Activated CD4-positive, alpha-beta T cell treated with anti-CD3 and anti-CD28 coated beads, Interleukin-2, amount 10 ng/mL, durations not matched to agents 24 days and 14 days (primary cell): ENCODE data around the gene NEBL. TPM values are rescaled to one million over a fixed set of nuclear protein-coding genes. Genes with fewer than 3 reads are reported as not detected.

ENCODE experiments used
- DNase-seq: peaks from one replicate; pipeline ENCODE4 v3.0.0; 2022
- H3K27ac Mint-ChIP-seq: one replicate; pipeline ENCODE4 v1.8.0; 2022; ENCODE audit warnings: mild to moderate bottlenecking, mixed read lengths
- H3K27me3 Mint-ChIP-seq: one replicate; pipeline ENCODE4 v1.8.0; 2022; ENCODE audit warnings: mixed read lengths
- H3K36me3 Mint-ChIP-seq: one replicate; pipeline ENCODE4 v1.8.0; 2022; ENCODE audit warnings: low read depth, mild to moderate bottlenecking, mixed read lengths
- H3K4me1 Mint-ChIP-seq: one replicate; pipeline ENCODE4 v1.8.0; 2021; ENCODE audit warnings: mixed read lengths
- H3K4me3 Mint-ChIP-seq: one replicate; pipeline ENCODE4 v1.8.0; 2022; ENCODE audit warnings: mild to moderate bottlenecking, moderate library complexity, mixed read lengths
- H3K9me3 Mint-ChIP-seq: one replicate; pipeline ENCODE4 v1.8.0; 2021; ENCODE audit warnings: mixed read lengths
- intact Hi-C: fragments of 100-400 bp; cut with micrococcal nuclease; formaldehyde crosslinking; loops from one replicate; pipeline ENCODE4 v1.15.1; 2023
- total RNA-seq: library from RNA; stranded (reverse); gene quantifications from 2 replicates; pipeline ENCODE4 v1.2.3, GENCODE V29; 2022

NEBL gene
- total RNA-seq, 1 donor from 2014 or later: 0.42 TPM

DNA sequence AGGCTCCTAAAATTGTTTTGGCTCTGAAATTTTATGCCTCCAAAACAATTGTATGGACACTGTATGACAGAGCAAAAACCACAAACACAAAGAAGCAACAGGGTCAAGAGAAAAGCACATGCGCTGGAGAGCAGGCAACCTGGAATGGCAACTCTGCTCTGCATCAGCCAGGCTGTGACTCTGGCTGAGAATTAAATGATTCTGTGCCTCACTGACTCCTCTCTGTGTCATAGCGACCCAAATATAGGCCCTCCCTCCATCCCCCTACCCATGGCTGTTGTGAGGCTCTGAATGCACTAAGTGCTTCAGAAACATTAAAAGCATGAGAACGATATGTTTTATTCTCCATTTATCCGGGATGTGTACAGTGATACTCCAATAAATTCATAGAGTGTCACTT lies 24.9 kb upstream of the NEBL start:
- no peak for DNase-seq
- no peak overlapping the region for H3K27ac Mint-ChIP-seq
- H3K4me3 Mint-ChIP-seq: no peak overlapping the region
- H3K4me1 Mint-ChIP-seq: no peaks in the 10 kb centered on the region
- H3K27me3 Mint-ChIP-seq: no peaks in the 10 kb centered on the region
- no peaks in the 10 kb centered on the region for H3K9me3 Mint-ChIP-seq
- intact Hi-C loops: no loop called here
- no peaks in the 10 kb centered on the region for H3K36me3 Mint-ChIP-seq

- Mint-ChIP-seq H3K4me3 (no peak overlapping the region), H3K4me1 (no peaks in the 10 kb centered on the region), H3K9me3 (no peaks in the 10 kb centered on the region), H3K27ac (no peak overlapping the region), H3K36me3 (no peaks in the 10 kb centered on the region), H3K27me3 (no peaks in the 10 kb centered on the region)
- DNase-seq: no peak
- intact Hi-C loops: no loop called here
Observed at GRCh38 chr10:20920061-20920460, 22.9 kb upstream of the NEBL start.

DNA sequence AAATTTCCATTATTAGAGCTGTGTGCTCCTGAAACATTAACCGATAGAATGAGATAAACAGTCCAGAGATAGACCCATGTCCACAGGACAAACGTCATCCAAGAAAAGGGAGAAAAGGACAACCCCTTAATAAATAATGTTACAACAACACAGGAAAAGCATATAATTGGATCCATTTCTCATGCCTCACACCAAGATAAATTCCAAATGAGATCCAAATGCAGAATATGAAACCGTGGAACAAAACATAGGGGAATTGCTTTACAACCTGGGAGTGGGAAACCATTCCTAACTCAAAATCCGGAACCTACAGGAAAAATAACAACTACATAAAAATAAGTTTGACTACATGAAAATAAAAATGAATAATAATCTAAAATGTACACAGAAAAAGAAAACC lies 22.4 kb upstream of the NEBL start:
- no peak for DNase-seq
- Mint-ChIP-seq H3K27ac (no peak overlapping the region), H3K9me3 (no peaks in the 10 kb centered on the region), H3K36me3 (no peaks in the 10 kb centered on the region), H3K27me3 (no peaks in the 10 kb centered on the region), H3K4me1 (no peaks in the 10 kb centered on the region), H3K4me3 (no peak overlapping the region)
- intact Hi-C loops: no loop called here

DNA sequence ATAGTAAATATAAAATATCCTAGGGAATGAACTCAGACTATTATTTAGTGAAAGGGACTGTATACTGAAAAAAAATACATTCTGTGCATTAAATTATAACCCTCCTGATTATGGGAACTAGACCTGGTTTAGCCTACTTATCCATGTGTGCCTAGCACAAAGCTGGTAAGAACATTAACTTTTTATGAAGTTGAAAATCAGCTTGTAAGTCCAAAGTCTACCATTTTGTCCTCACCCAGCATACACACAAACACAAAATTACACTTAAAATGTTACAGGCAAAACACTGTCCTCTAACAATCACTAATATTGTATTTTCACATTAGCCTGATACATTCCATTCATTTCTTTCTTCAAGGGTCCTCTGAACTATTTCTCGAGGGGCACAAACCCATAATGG lies 19.9 kb upstream of the NEBL start:
- H3K27me3 Mint-ChIP-seq: no peaks in the 10 kb centered on the region
- H3K4me1 Mint-ChIP-seq: no peaks in the 10 kb centered on the region
- no peaks in the 10 kb centered on the region for H3K36me3 Mint-ChIP-seq

GRCh38 chr10:20912969-20913368 lies 15.9 kb upstream of the NEBL start:
- Mint-ChIP-seq H3K27ac (no peak overlapping the region), H3K36me3 (no peaks in the 10 kb centered on the region), H3K27me3 (no peaks in the 10 kb centered on the region), H3K4me1 (no peaks in the 10 kb centered on the region), H3K9me3 (no peaks in the 10 kb centered on the region), H3K4me3 (no peak overlapping the region)
- DNase-seq: no peak
- intact Hi-C loops: no loop called here

More for the DNA sequence above, 19.9 kb upstream of the NEBL start:
- H3K27ac Mint-ChIP-seq: no peak overlapping the region
- intact Hi-C loops: no loop called here
- no peaks in the 10 kb centered on the region for H3K9me3 Mint-ChIP-seq
- no peak for DNase-seq
- no peak overlapping the region for H3K4me3 Mint-ChIP-seq

DNA sequence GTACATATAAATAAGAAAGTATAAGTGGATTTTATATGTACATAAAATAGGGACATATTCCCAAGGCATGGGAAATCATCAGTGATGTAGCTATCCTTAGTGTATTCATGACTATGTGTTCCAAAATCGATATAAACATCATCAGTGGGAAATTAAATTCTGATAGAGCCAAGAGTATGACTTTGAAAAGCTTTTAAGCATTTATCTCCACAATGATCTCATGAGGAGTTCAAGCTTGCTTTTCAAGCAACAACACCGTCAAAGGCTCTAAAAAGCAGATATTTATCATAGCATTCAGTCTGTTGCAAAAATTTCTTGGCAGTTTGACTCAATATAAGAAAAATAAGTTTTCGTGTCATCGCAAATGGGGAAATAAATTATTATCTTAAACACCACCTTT lies 14.5 kb upstream of the NEBL start:
- Mint-ChIP-seq H3K36me3 (no peaks in the 10 kb centered on the region), H3K4me1 (no peaks in the 10 kb centered on the region), H3K27me3 (no peaks in the 10 kb centered on the region), H3K9me3 (no peaks in the 10 kb centered on the region), H3K27ac (no peak overlapping the region), H3K4me3 (no peak overlapping the region)
- intact Hi-C loops: no loop called here
- DNase-seq: no peak

DNA sequence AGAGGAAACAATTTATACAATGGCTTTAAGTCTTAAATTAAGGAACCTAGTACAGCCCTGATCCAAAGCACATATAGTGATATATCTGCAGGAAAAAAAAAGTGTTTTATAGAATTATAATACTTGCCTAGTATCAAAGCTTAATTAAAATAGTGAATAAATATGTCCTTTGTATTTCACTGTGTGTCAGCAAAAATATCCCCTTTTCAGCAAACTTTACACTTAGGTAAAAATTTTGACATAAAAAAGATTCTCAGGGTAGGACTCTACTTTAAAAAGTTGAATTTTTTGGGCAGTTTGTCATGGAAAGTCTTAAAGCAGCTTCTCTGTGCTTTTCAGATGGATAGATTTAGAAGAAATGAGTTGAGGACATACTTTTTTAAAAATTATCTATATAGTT lies 12.7 kb upstream of the NEBL start:
- Mint-ChIP-seq H3K27ac (no peak overlapping the region), H3K36me3 (no peaks in the 10 kb centered on the region), H3K9me3 (no peaks in the 10 kb centered on the region), H3K27me3 (no peaks in the 10 kb centered on the region), H3K4me3 (no peak overlapping the region), H3K4me1 (no peaks in the 10 kb centered on the region)
- intact Hi-C loops: no loop called here
- DNase-seq: no peak

DNA sequence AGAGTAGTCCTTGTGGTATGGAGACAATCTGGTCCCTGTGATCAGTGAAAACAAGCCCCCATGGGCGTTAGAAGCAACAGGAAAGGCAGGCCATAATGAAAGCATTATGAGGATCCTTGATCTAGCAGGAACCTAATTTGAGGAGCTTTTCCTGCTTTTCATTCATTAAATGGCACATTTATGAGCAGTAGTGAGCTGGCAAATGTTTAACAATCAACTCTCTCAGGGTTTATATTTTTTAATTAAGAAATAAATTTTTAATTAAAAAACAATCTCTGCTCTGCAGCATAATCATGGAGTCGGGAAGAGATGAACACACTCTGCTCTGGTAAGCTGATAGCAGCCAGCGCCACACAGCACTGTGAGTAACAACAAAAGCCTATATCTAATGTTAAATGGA lies 11.3 kb upstream of the NEBL start:
- intact Hi-C loops: no loop called here
- no peaks in the 10 kb centered on the region for H3K27me3 Mint-ChIP-seq
- no peaks in the 10 kb centered on the region for H3K4me1 Mint-ChIP-seq
- no peaks in the 10 kb centered on the region for H3K9me3 Mint-ChIP-seq
- no peak overlapping the region for H3K27ac Mint-ChIP-seq
- no peaks in the 10 kb centered on the region for H3K36me3 Mint-ChIP-seq
- no peak overlapping the region for H3K4me3 Mint-ChIP-seq
- DNase-seq: no peak

DNA sequence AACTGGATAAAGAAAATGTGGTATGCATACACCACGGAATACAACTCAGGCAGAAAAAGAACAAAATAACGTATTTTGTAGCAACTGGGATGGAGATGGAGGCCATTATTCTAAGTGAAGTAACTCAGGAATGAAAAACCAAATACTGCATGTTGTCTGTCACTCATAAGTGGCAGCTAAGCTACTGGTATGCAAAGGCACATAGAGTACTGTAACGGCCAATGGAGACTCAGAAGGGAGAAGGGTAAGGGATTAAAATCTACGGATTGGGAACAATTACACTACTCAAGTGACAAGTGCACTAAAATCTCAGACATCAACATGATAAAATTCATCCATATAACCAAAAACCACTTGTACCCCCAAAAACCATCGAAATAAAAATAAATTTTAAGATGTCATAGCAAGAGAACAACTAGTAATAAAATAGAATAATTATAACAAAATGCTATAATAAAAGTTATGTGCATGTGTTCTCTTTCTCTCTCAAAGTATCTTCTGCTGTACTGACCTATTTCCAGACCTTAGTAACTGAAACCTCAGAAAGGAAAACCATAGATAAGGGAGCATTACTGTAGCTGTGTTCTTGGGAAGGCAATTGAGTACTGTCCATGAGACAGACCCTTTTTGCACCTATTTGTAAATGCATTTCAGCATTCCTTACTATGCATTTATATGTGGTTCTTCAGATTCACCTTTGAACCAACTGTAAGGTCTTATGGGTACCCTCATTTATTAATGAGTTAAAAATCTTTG lies 6.7 kb upstream of the NEBL start:
- Mint-ChIP-seq H3K4me3 (no peak overlapping the region), H3K36me3 (no peaks in the 10 kb centered on the region), H3K4me1 (no peaks in the 10 kb centered on the region), H3K27me3 (no peaks in the 10 kb centered on the region), H3K9me3 (no peaks in the 10 kb centered on the region), H3K27ac (no peak overlapping the region)
- intact Hi-C loops: no loop called here
- no peak for DNase-seq

GRCh38 chr10:20901110-20901509 lies 4.0 kb upstream of the NEBL start:
- intact Hi-C loops: no loop called here
- Mint-ChIP-seq H3K4me1 (no peaks in the 10 kb centered on the region), H3K9me3 (no peaks in the 10 kb centered on the region), H3K36me3 (no peaks in the 10 kb centered on the region), H3K27ac (no peak overlapping the region), H3K27me3 (no peaks in the 10 kb centered on the region), H3K4me3 (no peak overlapping the region)
- no peak for DNase-seq

DNA sequence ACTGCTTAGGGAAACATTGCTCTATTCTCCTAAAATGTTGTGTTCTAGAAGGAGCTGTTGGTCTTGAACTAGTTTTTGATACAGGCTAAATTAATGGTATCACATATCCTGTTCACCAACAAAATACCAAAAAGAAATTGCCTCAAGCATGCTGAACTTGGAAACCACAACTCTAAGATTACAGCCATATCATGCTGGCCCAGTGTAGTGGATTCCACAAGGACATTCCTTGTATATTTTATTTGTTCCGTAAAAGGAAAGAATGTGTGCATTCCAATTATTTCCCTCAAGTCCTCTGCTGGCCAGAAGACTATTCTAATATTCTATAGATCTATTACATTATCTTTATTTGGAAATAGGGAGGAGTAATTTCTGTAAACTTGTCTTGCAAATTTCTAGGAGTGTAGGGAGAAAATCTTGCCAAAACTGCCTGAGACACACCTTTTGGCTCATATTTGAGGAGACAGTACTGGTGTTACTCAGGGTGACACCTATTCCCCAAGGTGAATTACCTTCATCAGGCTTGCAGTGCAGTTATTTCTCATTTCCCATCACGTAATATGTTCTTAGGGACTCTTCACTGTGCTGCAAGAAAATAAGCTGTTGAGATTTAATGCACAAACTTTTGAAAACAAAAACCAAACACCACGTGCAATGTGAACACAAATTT lies 1.9 kb upstream of the NEBL start:
- H3K4me1 Mint-ChIP-seq: no peaks in the 10 kb centered on the region

DNA sequence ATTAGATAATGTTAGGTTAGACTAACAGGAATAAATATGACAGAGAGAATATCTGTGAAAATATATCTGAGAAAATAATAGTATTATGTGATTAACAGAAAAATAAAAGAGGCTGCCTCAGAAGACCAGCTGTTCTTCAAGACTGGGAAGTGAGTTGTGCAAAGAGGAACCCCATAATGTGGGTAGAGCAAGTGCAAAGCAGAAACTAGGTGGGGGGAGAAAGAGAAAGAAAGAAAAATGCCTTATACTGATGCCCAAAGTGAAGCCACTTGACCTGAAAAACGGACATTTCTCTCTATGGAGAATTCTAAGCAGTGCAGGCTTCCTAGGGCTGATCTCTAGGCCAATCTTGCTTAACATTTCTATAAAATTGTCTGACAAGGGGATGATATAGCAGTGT lies 3.8 kb downstream of the NEBL start:
- Mint-ChIP-seq H3K27me3 (peaks cover 1% of the 10 kb centered on the region), H3K4me3 (no peak overlapping the region), H3K36me3 (no peaks in the 10 kb centered on the region), H3K4me1 (no peaks in the 10 kb centered on the region), H3K9me3 (no peaks in the 10 kb centered on the region), H3K27ac (no peak overlapping the region)
- no peak for DNase-seq
- intact Hi-C loops: no loop called here

More for the DNA sequence above, 1.9 kb upstream of the NEBL start:
- no peaks in the 10 kb centered on the region for H3K27me3 Mint-ChIP-seq
- DNase-seq: no peak
- no peaks in the 10 kb centered on the region for H3K36me3 Mint-ChIP-seq
- no peaks in the 10 kb centered on the region for H3K9me3 Mint-ChIP-seq
- intact Hi-C loops: no loop called here
- no peak overlapping the region for H3K4me3 Mint-ChIP-seq
- H3K27ac Mint-ChIP-seq: no peak overlapping the region

DNA sequence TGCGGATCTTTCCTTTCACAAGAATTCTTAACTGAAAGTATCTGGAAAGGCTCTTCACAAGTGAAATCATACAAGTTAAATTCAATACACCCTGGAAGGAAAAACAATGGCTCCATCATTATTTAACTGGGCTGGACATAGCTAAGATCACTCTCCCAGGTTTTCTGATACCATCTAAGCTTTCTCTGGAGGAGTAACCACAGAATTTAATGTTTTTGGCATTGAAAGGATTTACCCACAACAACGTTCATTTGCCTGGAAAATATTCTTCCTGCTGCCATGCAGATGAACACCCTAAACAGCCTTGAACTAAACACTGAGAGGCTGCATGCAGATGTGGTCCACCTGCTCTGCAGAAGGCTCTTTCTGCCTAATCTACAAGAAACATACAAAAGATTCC lies 4.3 kb downstream of the NEBL start:
- DNase-seq: no peak
- Mint-ChIP-seq H3K4me3 (no peak overlapping the region), H3K4me1 (no peaks in the 10 kb centered on the region), H3K9me3 (no peaks in the 10 kb centered on the region), H3K27me3 (peaks cover 1% of the 10 kb centered on the region), H3K27ac (no peak overlapping the region), H3K36me3 (no peaks in the 10 kb centered on the region)
- intact Hi-C loops: no loop called here

GRCh38 chr10:20892011-20892585 lies 5.0 kb downstream of the NEBL start:
- Mint-ChIP-seq H3K4me1 (no peaks in the 10 kb centered on the region), H3K36me3 (no peaks in the 10 kb centered on the region), H3K27me3 (peaks cover 1% of the 10 kb centered on the region), H3K27ac (no peak overlapping the region), H3K9me3 (no peaks in the 10 kb centered on the region), H3K4me3 (no peak overlapping the region)
- intact Hi-C loops: no loop called here
- DNase-seq: no peak
